GM20000 (cell line): ENCODE data around the gene NEDD9.

ENCODE experiments used
- DNase-seq: peaks from one replicate; pipeline ENCODE4 v3.0.0; 2012; ENCODE audit warnings: low spot score
- TF ChIP-seq, protein P1 (sequence below): IDR thresholded peaks from 2 replicates; pipeline ENCODE4 v1.5.1; 2012; ENCODE audit warnings: mild to moderate bottlenecking, control low read depth; ENCODE audit errors: extremely low read depth, missing control alignments

Gene NEDD9

DNA sequence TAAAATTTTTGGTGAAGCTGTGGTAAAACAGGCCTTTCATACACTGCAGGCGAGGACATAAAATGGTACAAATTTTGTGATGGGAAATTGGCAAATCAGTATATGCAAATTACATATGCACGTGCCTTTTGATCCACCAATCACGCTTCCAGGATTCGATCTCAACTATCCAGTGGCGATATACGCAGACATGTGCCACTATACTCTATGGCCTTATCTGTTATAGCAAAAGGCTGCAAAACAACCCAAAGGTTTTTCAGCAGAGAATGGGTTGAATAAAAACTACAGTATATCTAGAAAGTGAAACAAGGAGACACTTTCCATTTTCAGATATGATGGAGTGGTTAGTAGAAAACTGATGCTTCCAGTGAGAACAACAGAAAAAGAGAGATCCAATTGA, 79.0 kb downstream of the NEDD9 start:
- TF ChIP-seq, protein P1, sequence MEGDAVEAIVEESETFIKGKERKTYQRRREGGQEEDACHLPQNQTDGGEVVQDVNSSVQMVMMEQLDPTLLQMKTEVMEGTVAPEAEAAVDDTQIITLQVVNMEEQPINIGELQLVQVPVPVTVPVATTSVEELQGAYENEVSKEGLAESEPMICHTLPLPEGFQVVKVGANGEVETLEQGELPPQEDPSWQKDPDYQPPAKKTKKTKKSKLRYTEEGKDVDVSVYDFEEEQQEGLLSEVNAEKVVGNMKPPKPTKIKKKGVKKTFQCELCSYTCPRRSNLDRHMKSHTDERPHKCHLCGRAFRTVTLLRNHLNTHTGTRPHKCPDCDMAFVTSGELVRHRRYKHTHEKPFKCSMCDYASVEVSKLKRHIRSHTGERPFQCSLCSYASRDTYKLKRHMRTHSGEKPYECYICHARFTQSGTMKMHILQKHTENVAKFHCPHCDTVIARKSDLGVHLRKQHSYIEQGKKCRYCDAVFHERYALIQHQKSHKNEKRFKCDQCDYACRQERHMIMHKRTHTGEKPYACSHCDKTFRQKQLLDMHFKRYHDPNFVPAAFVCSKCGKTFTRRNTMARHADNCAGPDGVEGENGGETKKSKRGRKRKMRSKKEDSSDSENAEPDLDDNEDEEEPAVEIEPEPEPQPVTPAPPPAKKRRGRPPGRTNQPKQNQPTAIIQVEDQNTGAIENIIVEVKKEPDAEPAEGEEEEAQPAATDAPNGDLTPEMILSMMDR, result no peak
- no peak for DNase-seq

DNA sequence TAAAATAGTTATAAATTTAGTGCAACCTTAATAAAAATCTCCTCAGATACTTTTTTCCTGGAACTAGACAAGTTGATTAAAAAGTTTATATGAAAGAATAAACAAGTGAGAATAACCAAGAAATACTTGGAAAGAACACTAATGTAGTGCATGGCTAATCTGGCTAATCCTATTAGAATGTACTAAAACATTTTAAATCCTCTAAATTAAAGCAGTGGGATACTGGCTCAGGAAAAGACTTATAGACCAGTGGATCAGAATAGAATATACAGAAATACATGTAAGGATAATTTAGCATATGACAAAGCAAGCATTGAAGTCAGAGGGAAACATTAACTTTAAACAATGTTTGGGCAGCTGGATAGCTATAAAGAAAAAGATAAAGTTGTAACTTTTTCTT, 79.9 kb downstream of the NEDD9 start:
- no peak for DNase-seq
- TF ChIP-seq, protein P1, result no peak

DNA sequence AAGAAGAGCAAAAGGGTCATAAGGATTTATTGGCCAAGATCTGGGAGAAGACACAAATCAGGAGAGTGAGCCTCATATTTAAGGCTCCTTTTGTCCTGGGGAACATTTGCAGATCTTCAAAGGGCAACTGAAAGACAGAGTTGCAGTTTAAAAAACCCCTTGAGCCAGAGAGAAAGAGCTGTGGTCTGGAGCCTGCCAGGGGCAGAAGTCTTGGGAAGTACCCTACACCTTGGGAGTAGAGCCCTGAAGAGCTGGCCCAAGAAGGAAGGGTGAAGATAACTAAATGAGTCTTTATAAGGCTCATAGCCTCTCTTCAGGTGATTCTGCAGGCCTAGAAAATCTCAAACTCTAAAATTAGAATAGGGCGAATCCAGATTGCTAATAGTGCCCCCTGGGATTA, 81.0 kb downstream of the NEDD9 start:
- DNase-seq, result no peak
- TF ChIP-seq, protein P1, result no peak

DNA sequence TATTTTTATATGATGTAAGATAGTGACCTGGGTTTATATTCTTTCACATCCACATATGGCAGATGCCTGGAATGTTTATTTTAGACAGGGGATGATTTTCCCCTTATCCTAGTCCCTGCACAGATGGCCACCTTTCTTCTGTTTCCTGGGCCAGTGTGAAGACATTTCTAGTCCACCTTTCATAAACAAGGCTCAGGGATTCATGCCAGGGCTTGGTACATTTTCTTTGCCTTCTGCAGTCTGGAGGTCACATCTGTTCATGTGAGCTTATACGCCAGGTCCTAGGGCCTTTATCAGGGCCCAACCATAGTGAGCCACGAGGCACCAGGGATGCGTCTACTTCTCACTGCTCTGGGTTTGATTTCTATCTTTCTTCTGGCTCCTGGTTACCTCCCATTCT, 82.9 kb downstream of the NEDD9 start:
- TF ChIP-seq, protein P1, result no peak
- no peak for DNase-seq

DNA sequence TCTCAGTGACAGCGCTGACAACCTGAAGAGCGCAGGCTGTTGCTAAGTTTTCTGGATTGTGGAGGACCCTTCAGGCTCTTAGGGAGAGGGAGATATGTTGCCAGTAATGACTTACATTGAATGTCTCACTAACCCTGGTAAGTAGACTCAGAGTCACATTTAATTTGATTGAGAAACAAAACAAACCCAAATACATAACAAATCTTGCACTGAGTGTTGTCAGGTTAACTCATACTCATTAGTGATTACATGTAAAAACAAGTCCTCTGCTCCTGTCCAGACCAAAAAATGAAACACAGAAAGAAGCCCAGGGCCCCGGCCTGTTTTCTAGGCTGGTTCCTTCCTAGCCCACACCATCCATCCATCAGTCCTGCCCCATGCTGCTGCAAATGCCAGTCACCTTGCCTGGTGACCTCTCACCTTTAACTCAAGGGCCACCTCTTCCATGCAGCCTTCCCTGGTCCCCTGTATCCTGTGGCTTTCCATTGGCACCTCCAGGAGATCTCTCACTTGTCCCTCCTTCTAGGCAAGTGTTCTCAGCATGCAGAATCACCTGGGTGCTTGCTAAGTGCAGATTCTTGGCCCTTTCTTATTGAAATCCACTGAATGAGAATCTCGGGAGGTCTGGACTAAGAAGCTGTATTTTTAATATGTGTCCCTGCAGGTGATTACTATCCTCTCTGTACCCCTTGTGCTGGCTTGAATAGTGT, 86.2 kb downstream of the NEDD9 start:
- TF ChIP-seq, protein P1, result no peak
- DNase-seq, result no peak

DNA sequence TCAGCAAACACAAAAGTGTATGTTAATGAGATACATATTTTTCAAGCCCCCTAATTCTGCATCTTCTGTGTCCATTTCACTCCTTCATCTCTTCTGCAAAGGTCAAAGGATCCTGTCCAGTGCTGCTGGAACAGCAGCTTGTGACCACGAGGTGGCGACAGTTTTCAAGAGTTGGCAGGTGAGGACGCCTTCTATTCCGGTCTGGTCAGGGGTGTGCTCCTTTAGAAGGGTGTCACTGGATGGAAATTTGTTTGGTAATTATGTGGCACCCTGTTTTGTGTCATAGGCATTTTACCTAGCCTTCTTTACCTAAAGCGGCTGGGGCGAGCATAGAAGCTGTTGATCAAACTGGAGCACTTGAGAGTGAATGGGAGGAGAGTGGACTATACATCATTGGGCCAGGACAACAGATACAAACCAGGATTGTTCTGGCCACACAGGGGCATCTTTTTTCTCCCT, 88.0 kb downstream of the NEDD9 start:
- TF ChIP-seq, protein P1, result peak; percentile 96

DNA sequence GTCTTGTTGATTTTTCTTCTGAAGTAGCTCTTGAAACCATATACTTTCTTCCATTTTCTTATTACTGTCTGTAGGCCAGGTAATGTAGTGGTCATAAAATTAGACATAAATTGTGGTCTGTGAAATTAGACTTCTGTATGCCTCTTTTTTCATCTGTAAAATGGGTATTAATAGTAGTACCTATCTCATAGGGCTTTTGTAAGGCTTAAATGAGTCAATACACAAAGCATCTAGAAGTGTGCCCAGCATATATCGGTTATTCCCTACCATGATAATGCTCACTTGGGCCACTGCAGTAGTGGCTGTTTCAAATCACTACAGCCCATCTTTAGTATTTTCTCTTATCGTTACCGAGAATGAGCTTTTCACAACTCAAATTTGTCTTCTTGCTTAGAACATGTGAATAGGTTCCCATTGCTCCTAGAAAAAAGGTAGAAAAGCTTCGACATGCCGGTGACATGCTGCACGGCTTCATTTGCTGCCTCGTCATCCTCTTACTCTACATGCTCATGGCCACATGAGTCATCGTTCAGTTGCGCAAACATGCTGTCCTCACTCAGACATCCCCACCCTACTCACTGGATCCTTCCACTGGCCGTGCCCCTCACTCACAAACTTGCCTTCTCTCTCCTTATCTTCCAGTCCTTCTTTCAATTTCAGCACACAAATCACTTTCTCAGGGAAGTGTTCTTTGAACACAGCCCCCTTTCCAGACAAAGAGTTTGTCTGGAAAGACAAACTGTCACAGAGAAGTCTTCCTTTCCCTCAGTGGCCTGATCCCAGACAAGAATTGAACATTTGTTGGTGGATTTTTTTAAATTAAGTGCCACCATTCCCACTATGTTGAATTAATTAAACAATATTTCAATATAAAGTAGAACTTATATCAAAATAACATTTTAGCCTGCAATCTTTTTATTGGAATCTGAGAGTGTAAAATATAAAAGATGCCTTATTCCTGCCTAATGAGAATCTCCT, 88.8 kb downstream of the NEDD9 start:
- DNase-seq, result no peak
- TF ChIP-seq, protein P1, result no peak

More for the DNA sequence above, 88.0 kb downstream of the NEDD9 start:
- DNase-seq, result peak; percentile 78
